ENCODE measurements around the gene SMTNL1.
A peak's percentile ranks its signal among the peaks of the same experiment; 100 is the strongest.

SMTNL1 gene

GRCh38 chr11:57549983-57550382 is 12.6 kb downstream of the SMTNL1 start:
- H3K9me3 ChIP-seq (ENCODE audit: control extremely low read depth in 1 of 5, control insufficient read depth in 4 of 5, insufficient read depth in 2 of 5, low read depth in 1 of 5, low read length in 4 of 5): no peaks in the 10 kb centered on the region
- no peaks in the 10 kb centered on the region for H3K27me3 ChIP-seq (replicated peaks in 2 of 5; ENCODE audit: control insufficient read depth in 4 of 5, insufficient read depth in 5 of 5, low read length in 4 of 5)
- H3K36me3 ChIP-seq (ENCODE audit: control insufficient read depth in 4 of 4, insufficient read depth in 4 of 4, low read length in 3 of 4): peaks cover 16 to 72% (median 57%) of the 10 kb centered on the region in 4 experiments
- no peak overlapping the region for H3K27ac ChIP-seq (ENCODE audit: insufficient read depth in 1 of 2, low read depth in 1 of 2, low read length in 2 of 2, poor library complexity in 1 of 2, severe bottlenecking in 2 of 2)
- no peak overlapping the region for H3K4me3 ChIP-seq (ENCODE audit: control insufficient read depth in 1 of 7, extremely low read depth in 1 of 7, insufficient read depth in 4 of 7, low read depth in 2 of 7, low read length in 6 of 7)
- no peak for DNase-seq
- 79% methylated on average over 5 of the region's 8 CpGs for WGBS (ENCODE audit: insufficient coverage)
- CTCF ChIA-PET: interaction anchor here (0.9 to 1.7 kb wide), 6 partner anchors 18 to 94 kb away, joined by 3 to 6 read pairs (median 3); partner anchors contain the start of gene UBE2L6
- POLR2A ChIA-PET: no interaction called here
- H3K4me1 ChIP-seq (ENCODE audit: control extremely low read depth in 1 of 4, control insufficient read depth in 4 of 4, insufficient read depth in 4 of 4, low read length in 3 of 4): peaks cover 0 to 12% (median 12%) of the 10 kb centered on the region in 4 experiments

- no peak overlapping the region for H3K4me3 ChIP-seq (ENCODE audit: control insufficient read depth in 1 of 7, extremely low read depth in 1 of 7, insufficient read depth in 4 of 7, low read depth in 2 of 7, low read length in 6 of 7)
- H3K36me3 ChIP-seq (ENCODE audit: control insufficient read depth in 4 of 4, insufficient read depth in 4 of 4, low read length in 3 of 4): peaks cover 20 to 80% (median 65%) of the 10 kb centered on the region in 4 experiments
- 95% methylated on average over 3 of the region's 4 CpGs for WGBS (ENCODE audit: insufficient coverage)
- ChIA-PET CTCF (interaction anchor here (0.7 to 1.4 kb wide), 2 partner anchors 16 to 88 kb away, joined by 3 to 4 read pairs; no protein-coding TSS in a partner anchor), POLR2A (no interaction called here)
- H3K27me3 ChIP-seq (replicated peaks in 2 of 5; ENCODE audit: control insufficient read depth in 4 of 5, insufficient read depth in 5 of 5, low read length in 4 of 5): no peaks in the 10 kb centered on the region
- no peak overlapping the region for H3K27ac ChIP-seq (ENCODE audit: insufficient read depth in 1 of 2, low read depth in 1 of 2, low read length in 2 of 2, poor library complexity in 1 of 2, severe bottlenecking in 2 of 2)
- H3K4me1 ChIP-seq (ENCODE audit: control extremely low read depth in 1 of 4, control insufficient read depth in 4 of 4, insufficient read depth in 4 of 4, low read length in 3 of 4): peaks cover 0 to 12% (median 11%) of the 10 kb centered on the region in 4 experiments
- no peaks in the 10 kb centered on the region for H3K9me3 ChIP-seq (ENCODE audit: control extremely low read depth in 1 of 5, control insufficient read depth in 4 of 5, insufficient read depth in 2 of 5, low read depth in 1 of 5, low read length in 4 of 5)
- no peak for DNase-seq
Measured at GRCh38 chr11:57551941-57552340, 14.5 kb downstream of the SMTNL1 start.

DNA sequence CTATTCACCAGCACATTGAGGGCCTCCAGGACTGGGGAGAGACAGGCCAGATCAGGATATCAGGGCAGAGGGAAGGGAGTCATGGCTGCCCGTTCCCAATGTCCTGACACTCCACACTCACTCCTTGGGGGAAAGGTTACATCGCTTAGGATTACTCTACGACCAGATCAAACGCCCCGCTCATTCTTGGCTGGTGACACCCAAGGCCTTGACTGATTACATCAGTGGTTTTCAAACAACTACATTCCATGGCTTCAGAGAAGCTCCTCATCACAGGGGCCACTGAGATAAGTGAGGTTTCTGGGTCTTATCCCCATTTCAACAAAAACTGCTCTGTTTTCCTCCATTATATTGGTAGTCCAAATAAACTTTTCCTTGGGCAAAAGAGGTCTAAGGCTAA is 15.1 kb downstream of the SMTNL1 start:
- CTCF ChIA-PET: interaction anchor here (0.7 to 1.4 kb wide), 2 partner anchors 16 to 88 kb away, joined by 3 to 4 read pairs; no protein-coding TSS in a partner anchor
- POLR2A ChIA-PET: no interaction called here

GRCh38 chr11:57555393-57555792 is 18.0 kb downstream of the SMTNL1 start:
- Histone ChIP-seq H3K4me3 (ENCODE audit: control insufficient read depth in 1 of 7, extremely low read depth in 1 of 7, insufficient read depth in 4 of 7, low read depth in 2 of 7, low read length in 6 of 7) (no peak overlapping the region), H3K27me3 (replicated peaks in 2 of 5; ENCODE audit: control insufficient read depth in 4 of 5, insufficient read depth in 5 of 5, low read length in 4 of 5) (no peaks in the 10 kb centered on the region), H3K27ac (ENCODE audit: insufficient read depth in 1 of 2, low read depth in 1 of 2, low read length in 2 of 2, poor library complexity in 1 of 2, severe bottlenecking in 2 of 2) (no peak overlapping the region), H3K9me3 (ENCODE audit: control extremely low read depth in 1 of 5, control insufficient read depth in 4 of 5, insufficient read depth in 2 of 5, low read depth in 1 of 5, low read length in 4 of 5) (no peaks in the 10 kb centered on the region), H3K4me1 (ENCODE audit: control extremely low read depth in 1 of 4, control insufficient read depth in 4 of 4, insufficient read depth in 4 of 4, low read length in 3 of 4) (no peaks in the 10 kb centered on the region), H3K36me3 (ENCODE audit: control insufficient read depth in 4 of 4, insufficient read depth in 4 of 4, low read length in 3 of 4) (peaks cover 20 to 88% (median 68%) of the 10 kb centered on the region in 4 experiments)
- ChIA-PET CTCF (interaction anchor here (0.7 to 2.0 kb wide), 5 partner anchors 11 to 89 kb away, joined by 3 to 5 read pairs (median 3); no protein-coding TSS in a partner anchor), POLR2A (no interaction called here)
- no peak for DNase-seq
- 100% methylated on average over 2 of the region's 2 CpGs for WGBS (ENCODE audit: insufficient coverage)

More for the DNA sequence above, 15.1 kb downstream of the SMTNL1 start:
- Histone ChIP-seq H3K36me3 (ENCODE audit: control insufficient read depth in 4 of 4, insufficient read depth in 4 of 4, low read length in 3 of 4) (peaks cover 20 to 81% (median 66%) of the 10 kb centered on the region in 4 experiments), H3K27ac (ENCODE audit: insufficient read depth in 1 of 2, low read depth in 1 of 2, low read length in 2 of 2, poor library complexity in 1 of 2, severe bottlenecking in 2 of 2) (no peak overlapping the region), H3K27me3 (replicated peaks in 2 of 5; ENCODE audit: control insufficient read depth in 4 of 5, insufficient read depth in 5 of 5, low read length in 4 of 5) (no peaks in the 10 kb centered on the region), H3K9me3 (ENCODE audit: control extremely low read depth in 1 of 5, control insufficient read depth in 4 of 5, insufficient read depth in 2 of 5, low read depth in 1 of 5, low read length in 4 of 5) (no peaks in the 10 kb centered on the region), H3K4me1 (ENCODE audit: control extremely low read depth in 1 of 4, control insufficient read depth in 4 of 4, insufficient read depth in 4 of 4, low read length in 3 of 4) (peaks cover 0 to 8% (median 6%) of the 10 kb centered on the region in 4 experiments), H3K4me3 (ENCODE audit: control insufficient read depth in 1 of 7, extremely low read depth in 1 of 7, insufficient read depth in 4 of 7, low read depth in 2 of 7, low read length in 6 of 7) (no peak overlapping the region)
- WGBS (ENCODE audit: insufficient coverage): 93% methylated on average over 4 of the region's 5 CpGs
- DNase-seq: no peak

DNA sequence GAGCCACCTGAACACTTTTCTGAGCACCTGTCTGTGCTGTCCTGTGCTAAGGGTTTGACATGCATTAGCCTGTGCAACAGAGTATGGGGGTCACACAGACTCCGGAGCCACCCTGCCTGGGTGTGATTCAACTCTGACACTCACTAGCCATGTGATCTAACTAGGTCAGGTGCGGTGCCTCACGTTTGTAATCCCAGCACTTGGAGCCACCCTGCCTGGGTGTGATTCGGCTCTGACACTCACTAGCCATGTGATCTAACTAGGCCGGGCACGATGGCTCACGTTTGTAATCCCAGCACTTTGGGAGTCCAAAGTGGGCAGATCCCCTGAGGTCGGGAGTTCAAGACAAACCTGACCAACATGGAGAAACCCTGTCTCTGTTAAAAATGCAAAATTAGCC is 18.6 kb downstream of the SMTNL1 start:
- DNase-seq: no peak
- no peak overlapping the region for H3K27ac ChIP-seq (ENCODE audit: insufficient read depth in 1 of 2, low read depth in 1 of 2, low read length in 2 of 2, poor library complexity in 1 of 2, severe bottlenecking in 2 of 2)
- CTCF ChIA-PET: interaction anchor here (1.8 to 2.0 kb wide), 2 partner anchors 12 to 85 kb away, joined by 5 read pairs; no protein-coding TSS in a partner anchor
- H3K9me3 ChIP-seq (ENCODE audit: control extremely low read depth in 1 of 5, control insufficient read depth in 4 of 5, insufficient read depth in 2 of 5, low read depth in 1 of 5, low read length in 4 of 5): no peaks in the 10 kb centered on the region
- no peaks in the 10 kb centered on the region for H3K4me1 ChIP-seq (ENCODE audit: control extremely low read depth in 1 of 4, control insufficient read depth in 4 of 4, insufficient read depth in 4 of 4, low read length in 3 of 4)
- H3K36me3 ChIP-seq (ENCODE audit: control insufficient read depth in 4 of 4, insufficient read depth in 4 of 4, low read length in 3 of 4): peaks cover 20 to 82% (median 65%) of the 10 kb centered on the region in 4 experiments
- POLR2A ChIA-PET: no interaction called here
- H3K27me3 ChIP-seq (replicated peaks in 2 of 5; ENCODE audit: control insufficient read depth in 4 of 5, insufficient read depth in 5 of 5, low read length in 4 of 5): no peaks in the 10 kb centered on the region
- no peak overlapping the region for H3K4me3 ChIP-seq (ENCODE audit: control insufficient read depth in 1 of 7, extremely low read depth in 1 of 7, insufficient read depth in 4 of 7, low read depth in 2 of 7, low read length in 6 of 7)
- 92% methylated on average over 8 of the region's 8 CpGs for WGBS (ENCODE audit: insufficient coverage)

GRCh38 chr11:57560146-57560545 is 22.8 kb downstream of the SMTNL1 start:
- H3K27me3 ChIP-seq (replicated peaks in 2 of 5; ENCODE audit: control insufficient read depth in 4 of 5, insufficient read depth in 5 of 5, low read length in 4 of 5): no peaks in the 10 kb centered on the region
- no peak overlapping the region for H3K4me3 ChIP-seq (ENCODE audit: control insufficient read depth in 1 of 7, extremely low read depth in 1 of 7, insufficient read depth in 4 of 7, low read depth in 2 of 7, low read length in 6 of 7)
- no peak for DNase-seq
- ChIA-PET CTCF (interaction anchor here (0.8 to 4.1 kb wide), 7 partner anchors 14 to 234 kb away, joined by 3 to 17 read pairs (median 3); no protein-coding TSS in a partner anchor), POLR2A (no interaction called here)
- no peaks in the 10 kb centered on the region for H3K9me3 ChIP-seq (ENCODE audit: control extremely low read depth in 1 of 5, control insufficient read depth in 4 of 5, insufficient read depth in 2 of 5, low read depth in 1 of 5, low read length in 4 of 5)
- H3K27ac ChIP-seq (ENCODE audit: insufficient read depth in 1 of 2, low read depth in 1 of 2, low read length in 2 of 2, poor library complexity in 1 of 2, severe bottlenecking in 2 of 2): no peak overlapping the region
- H3K4me1 ChIP-seq (ENCODE audit: control extremely low read depth in 1 of 4, control insufficient read depth in 4 of 4, insufficient read depth in 4 of 4, low read length in 3 of 4): peaks cover 0 to under 1% (median under 1%) of the 10 kb centered on the region in 4 experiments
- H3K36me3 ChIP-seq (ENCODE audit: control insufficient read depth in 4 of 4, insufficient read depth in 4 of 4, low read length in 3 of 4): peaks cover 5 to 51% (median 38%) of the 10 kb centered on the region in 4 experiments
- 95% methylated on average over 4 of the region's 4 CpGs for WGBS (ENCODE audit: insufficient coverage)

- Histone ChIP-seq H3K9me3 (ENCODE audit: control extremely low read depth in 1 of 5, control insufficient read depth in 4 of 5, insufficient read depth in 2 of 5, low read depth in 1 of 5, low read length in 4 of 5) (no peaks in the 10 kb centered on the region), H3K36me3 (ENCODE audit: control insufficient read depth in 4 of 4, insufficient read depth in 4 of 4, low read length in 3 of 4) (peaks cover 2 to 34% (median 22%) of the 10 kb centered on the region in 4 experiments), H3K4me1 (ENCODE audit: control extremely low read depth in 1 of 4, control insufficient read depth in 4 of 4, insufficient read depth in 4 of 4, low read length in 3 of 4) (peaks cover 10 to 23% (median 19%) of the 10 kb centered on the region in 4 experiments), H3K27me3 (replicated peaks in 2 of 5; ENCODE audit: control insufficient read depth in 4 of 5, insufficient read depth in 5 of 5, low read length in 4 of 5) (no peaks in the 10 kb centered on the region), H3K4me3 (ENCODE audit: control insufficient read depth in 1 of 7, extremely low read depth in 1 of 7, insufficient read depth in 4 of 7, low read depth in 2 of 7, low read length in 6 of 7) (no peak overlapping the region), H3K27ac (ENCODE audit: insufficient read depth in 1 of 2, low read depth in 1 of 2, low read length in 2 of 2, poor library complexity in 1 of 2, severe bottlenecking in 2 of 2) (peak overlapping the region; percentile 13 to 40)
- WGBS (ENCODE audit: insufficient coverage): 95% methylated on average over 2 of the region's 4 CpGs
- ChIA-PET POLR2A (interaction anchor here (0.7 kb wide), 1 partner anchor 109 kb away, joined by 3 read pairs; no protein-coding TSS in a partner anchor), CTCF (interaction anchor here (1.2 to 5.0 kb wide), 3 partner anchors 37 to 82 kb away, joined by 3 to 37 read pairs (median 24); no protein-coding TSS in a partner anchor)
- DNase-seq: no peak
Measured at GRCh38 chr11:57562596-57562995, 25.2 kb downstream of the SMTNL1 start.

Measured in common myeloid progenitor, CD34-positive (primary cell).